Measurements from ENCODE around the gene RNF149.

DNA sequence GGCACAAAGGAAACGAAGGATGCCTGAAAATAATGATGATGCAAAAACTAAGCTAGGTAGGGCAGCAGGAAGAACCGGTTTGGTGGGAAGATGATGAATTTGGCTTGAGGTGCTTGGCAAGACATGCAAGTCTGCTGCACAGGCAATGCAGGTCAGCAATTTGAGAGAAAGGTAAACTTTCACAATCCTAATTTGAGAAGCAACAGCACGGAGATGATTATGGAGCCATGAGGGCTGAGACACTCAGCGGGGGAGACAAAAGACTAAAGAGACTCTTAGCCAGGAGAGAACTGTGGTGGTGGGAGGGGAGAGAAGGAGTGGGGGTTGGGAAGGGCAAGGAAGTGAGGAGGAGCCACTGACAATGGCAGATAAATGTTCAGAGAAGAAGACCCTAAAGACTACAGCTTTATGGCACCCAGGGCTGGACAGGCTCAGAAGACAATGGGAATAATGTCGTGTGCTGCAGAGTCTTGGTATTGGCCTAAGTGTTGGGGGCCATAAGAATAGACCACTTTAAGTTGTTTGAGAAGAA, 19.4 kb upstream of the RNF149 start:
- no peak for TF ChIP-seq ZNF565 (CRISPR knock-in tag; conservative IDR thresholded peaks at IDR 0.05; ENCODE audit: low read depth)
- TF ChIP-seq ZNF70 (CRISPR knock-in tag; IDR thresholded peaks at IDR 0.05), result no peak
- TF ChIP-seq SNAI2 (CRISPR knock-in tag; IDR thresholded peaks at IDR 0.05), result no peak
- no peak for TF ChIP-seq ARNTL (CRISPR knock-in tag; IDR thresholded peaks at IDR 0.05; ENCODE audit: borderline replicate concordance, low read depth)
- TF ChIP-seq OSR1 (CRISPR knock-in tag; IDR thresholded peaks at IDR 0.05), result no peak
- no peak for TF ChIP-seq ZC3H10 (CRISPR knock-in tag; IDR thresholded peaks at IDR 0.05)
- TF ChIP-seq ISL1 (CRISPR knock-in tag; IDR thresholded peaks at IDR 0.05), result no peak
- no peak for TF ChIP-seq BACH2 (CRISPR knock-in tag; IDR thresholded peaks at IDR 0.05; ENCODE audit: borderline replicate concordance)
- TF ChIP-seq, protein P1, sequence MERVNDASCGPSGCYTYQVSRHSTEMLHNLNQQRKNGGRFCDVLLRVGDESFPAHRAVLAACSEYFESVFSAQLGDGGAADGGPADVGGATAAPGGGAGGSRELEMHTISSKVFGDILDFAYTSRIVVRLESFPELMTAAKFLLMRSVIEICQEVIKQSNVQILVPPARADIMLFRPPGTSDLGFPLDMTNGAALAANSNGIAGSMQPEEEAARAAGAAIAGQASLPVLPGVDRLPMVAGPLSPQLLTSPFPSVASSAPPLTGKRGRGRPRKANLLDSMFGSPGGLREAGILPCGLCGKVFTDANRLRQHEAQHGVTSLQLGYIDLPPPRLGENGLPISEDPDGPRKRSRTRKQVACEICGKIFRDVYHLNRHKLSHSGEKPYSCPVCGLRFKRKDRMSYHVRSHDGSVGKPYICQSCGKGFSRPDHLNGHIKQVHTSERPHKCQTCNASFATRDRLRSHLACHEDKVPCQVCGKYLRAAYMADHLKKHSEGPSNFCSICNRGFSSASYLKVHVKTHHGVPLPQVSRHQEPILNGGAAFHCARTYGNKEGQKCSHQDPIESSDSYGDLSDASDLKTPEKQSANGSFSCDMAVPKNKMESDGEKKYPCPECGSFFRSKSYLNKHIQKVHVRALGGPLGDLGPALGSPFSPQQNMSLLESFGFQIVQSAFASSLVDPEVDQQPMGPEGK (CRISPR knock-in tag; IDR thresholded peaks at IDR 0.05; ENCODE audit: borderline replicate concordance), result no peak
